NCI-H748 (cell line): ENCODE measurements around the gene FBLIM1.
A peak's percentile ranks its signal among the peaks of the same experiment; 100 is the strongest.

ENCODE experiments used
- DNase-seq: peaks from one replicate; lab custom pipeline; 2025; ENCODE audit not compliant: unreplicated experiment; lab: John Stamatoyannopoulos, UW

FBLIM1 gene

GRCh38 chr1:15765495-15766194, 7.0 kb downstream of the FBLIM1 start:
- no peak for DNase-seq

GRCh38 chr1:15767941-15768340, 9.3 kb downstream of the FBLIM1 start:
- no peak for DNase-seq

- DNase-seq = no peak
Measured at GRCh38 chr1:15768388-15768787, 9.8 kb downstream of the FBLIM1 start.

GRCh38 chr1:15770313-15770962, 11.8 kb downstream of the FBLIM1 start:
- no peak for DNase-seq

GRCh38 chr1:15771836-15772515, 13.4 kb downstream of the FBLIM1 start:
- DNase-seq = no peak

GRCh38 chr1:15775706-15776105, 17.1 kb downstream of the FBLIM1 start:
- DNase-seq = no peak

GRCh38 chr1:15777909-15778707, 19.5 kb downstream of the FBLIM1 start:
- no peak for DNase-seq

GRCh38 chr1:15785683-15786082, 27.1 kb downstream of the FBLIM1 start:
- DNase-seq = no peak

- DNase-seq = no peak
Measured at GRCh38 chr1:15786581-15786980, 28.0 kb downstream of the FBLIM1 start.

- DNase-seq = no peak
Measured at GRCh38 chr1:15788624-15789301, 30.2 kb downstream of the FBLIM1 start.

GRCh38 chr1:15796086-15796462, 37.5 kb downstream of the FBLIM1 start:
- DNase-seq = no peak

GRCh38 chr1:15797614-15798390, 39.2 kb downstream of the FBLIM1 start:
- DNase-seq = no peak

- no peak for DNase-seq
Measured at GRCh38 chr1:15799004-15799867, 40.6 kb downstream of the FBLIM1 start.

- DNase-seq = peak; percentile 62
Measured at GRCh38 chr1:15799928-15800835, 41.6 kb downstream of the FBLIM1 start.

GRCh38 chr1:15802234-15802965, 43.8 kb downstream of the FBLIM1 start:
- no peak for DNase-seq

GRCh38 chr1:15803380-15803779, 44.8 kb downstream of the FBLIM1 start:
- peak; percentile 36 for DNase-seq

GRCh38 chr1:15804060-15804459, 45.5 kb downstream of the FBLIM1 start:
- DNase-seq = no peak
